HL-60 (cell line): ENCODE measurements around the gene MEF2B.
A peak's percentile ranks its signal among the peaks of the same experiment; 100 is the strongest.

Experiments
- DNase-seq, 2 experiments: peaks; one replicate each; pipeline ENCODE4 v3.0.0-alpha.2; 2010 to 2020; ENCODE audit warnings: low read depth in 1 of 2, low spot score in 1 of 2
- H3K27ac ChIP-seq: fragments of 250-450 bp; sonication (Bioruptor Pico); replicated peaks from 2 replicates; pipeline ENCODE4 v1.5.1; 2020; ENCODE audit warnings: mild to moderate bottlenecking, moderate library complexity
- H3K27me3 ChIP-seq: fragments of 250-450 bp; sonication (Bioruptor Pico); 2 replicates; pipeline ENCODE4 v1.5.1; 2021; ENCODE audit warnings: mild to moderate bottlenecking, moderate library complexity; ENCODE audit not compliant: insufficient read depth, poor library complexity, severe bottlenecking
- H3K4me3 ChIP-seq: replicated peaks from 2 replicates; pipeline ENCODE4 v1.5.1; 2011; ENCODE audit warnings: mild to moderate bottlenecking, control low read depth, low read length; ENCODE audit not compliant: insufficient read depth
- GABPA ChIP-seq: IDR thresholded peaks from 2 replicates; pipeline ENCODE4 v1.6.1; 2012; ENCODE audit warnings: low read depth
- POLR2AphosphoS5 ChIP-seq: IDR thresholded peaks from 2 replicates; pipeline ENCODE4 v1.6.1; 2012; ENCODE audit warnings: low read depth
- SPI1 ChIP-seq: IDR thresholded peaks from 2 replicates; pipeline ENCODE4 v1.6.1; 2012; ENCODE audit warnings: low read depth, mild to moderate bottlenecking, borderline replicate concordance
- TF ChIP-seq, protein P1 (sequence below): IDR thresholded peaks from one replicate; pipeline ENCODE4 v1.5.1; 2011; ENCODE audit warnings: low read length, control low read depth, inconsistent platforms; ENCODE audit not compliant: insufficient read depth
- TF ChIP-seq, protein P2 (sequence below): IDR thresholded peaks from 2 replicates; pipeline ENCODE4 v1.6.1; 2012; ENCODE audit warnings: low read depth; ENCODE audit not compliant: insufficient replicate concordance

Gene MEF2B

DNA sequence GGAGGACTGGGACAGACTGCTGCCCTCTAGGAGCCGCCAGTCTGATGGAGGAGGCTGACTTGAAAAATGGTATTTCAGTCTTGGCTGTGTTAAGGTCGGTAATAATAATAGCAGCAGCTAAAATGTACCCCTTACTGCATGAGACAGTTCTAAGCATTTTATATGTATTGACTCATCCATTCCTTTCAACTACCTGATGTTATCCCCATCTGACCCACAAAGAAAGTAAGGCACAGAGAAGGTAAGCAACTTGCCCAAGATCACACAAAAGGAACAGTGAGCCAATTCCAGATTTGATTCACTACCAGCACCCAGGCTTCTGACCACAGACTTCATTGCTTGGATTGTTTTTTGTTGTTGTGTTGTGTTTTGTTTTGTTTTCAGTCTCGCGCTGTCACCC lies 45.7 kb upstream of the MEF2B start:
- no peak for TF ChIP-seq SPI1
- no peak for TF ChIP-seq POLR2AphosphoS5
- TF ChIP-seq, protein P1, sequence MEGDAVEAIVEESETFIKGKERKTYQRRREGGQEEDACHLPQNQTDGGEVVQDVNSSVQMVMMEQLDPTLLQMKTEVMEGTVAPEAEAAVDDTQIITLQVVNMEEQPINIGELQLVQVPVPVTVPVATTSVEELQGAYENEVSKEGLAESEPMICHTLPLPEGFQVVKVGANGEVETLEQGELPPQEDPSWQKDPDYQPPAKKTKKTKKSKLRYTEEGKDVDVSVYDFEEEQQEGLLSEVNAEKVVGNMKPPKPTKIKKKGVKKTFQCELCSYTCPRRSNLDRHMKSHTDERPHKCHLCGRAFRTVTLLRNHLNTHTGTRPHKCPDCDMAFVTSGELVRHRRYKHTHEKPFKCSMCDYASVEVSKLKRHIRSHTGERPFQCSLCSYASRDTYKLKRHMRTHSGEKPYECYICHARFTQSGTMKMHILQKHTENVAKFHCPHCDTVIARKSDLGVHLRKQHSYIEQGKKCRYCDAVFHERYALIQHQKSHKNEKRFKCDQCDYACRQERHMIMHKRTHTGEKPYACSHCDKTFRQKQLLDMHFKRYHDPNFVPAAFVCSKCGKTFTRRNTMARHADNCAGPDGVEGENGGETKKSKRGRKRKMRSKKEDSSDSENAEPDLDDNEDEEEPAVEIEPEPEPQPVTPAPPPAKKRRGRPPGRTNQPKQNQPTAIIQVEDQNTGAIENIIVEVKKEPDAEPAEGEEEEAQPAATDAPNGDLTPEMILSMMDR = no peak
- TF ChIP-seq GABPA = no peak
- TF ChIP-seq, protein P2, sequence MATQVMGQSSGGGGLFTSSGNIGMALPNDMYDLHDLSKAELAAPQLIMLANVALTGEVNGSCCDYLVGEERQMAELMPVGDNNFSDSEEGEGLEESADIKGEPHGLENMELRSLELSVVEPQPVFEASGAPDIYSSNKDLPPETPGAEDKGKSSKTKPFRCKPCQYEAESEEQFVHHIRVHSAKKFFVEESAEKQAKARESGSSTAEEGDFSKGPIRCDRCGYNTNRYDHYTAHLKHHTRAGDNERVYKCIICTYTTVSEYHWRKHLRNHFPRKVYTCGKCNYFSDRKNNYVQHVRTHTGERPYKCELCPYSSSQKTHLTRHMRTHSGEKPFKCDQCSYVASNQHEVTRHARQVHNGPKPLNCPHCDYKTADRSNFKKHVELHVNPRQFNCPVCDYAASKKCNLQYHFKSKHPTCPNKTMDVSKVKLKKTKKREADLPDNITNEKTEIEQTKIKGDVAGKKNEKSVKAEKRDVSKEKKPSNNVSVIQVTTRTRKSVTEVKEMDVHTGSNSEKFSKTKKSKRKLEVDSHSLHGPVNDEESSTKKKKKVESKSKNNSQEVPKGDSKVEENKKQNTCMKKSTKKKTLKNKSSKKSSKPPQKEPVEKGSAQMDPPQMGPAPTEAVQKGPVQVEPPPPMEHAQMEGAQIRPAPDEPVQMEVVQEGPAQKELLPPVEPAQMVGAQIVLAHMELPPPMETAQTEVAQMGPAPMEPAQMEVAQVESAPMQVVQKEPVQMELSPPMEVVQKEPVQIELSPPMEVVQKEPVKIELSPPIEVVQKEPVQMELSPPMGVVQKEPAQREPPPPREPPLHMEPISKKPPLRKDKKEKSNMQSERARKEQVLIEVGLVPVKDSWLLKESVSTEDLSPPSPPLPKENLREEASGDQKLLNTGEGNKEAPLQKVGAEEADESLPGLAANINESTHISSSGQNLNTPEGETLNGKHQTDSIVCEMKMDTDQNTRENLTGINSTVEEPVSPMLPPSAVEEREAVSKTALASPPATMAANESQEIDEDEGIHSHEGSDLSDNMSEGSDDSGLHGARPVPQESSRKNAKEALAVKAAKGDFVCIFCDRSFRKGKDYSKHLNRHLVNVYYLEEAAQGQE = no peak
- Histone ChIP-seq H3K27me3 (peaks cover 18% of the 10 kb centered on the region), H3K27ac (no peak overlapping the region), H3K4me3 (no peak overlapping the region)
- no peak for DNase-seq

DNA sequence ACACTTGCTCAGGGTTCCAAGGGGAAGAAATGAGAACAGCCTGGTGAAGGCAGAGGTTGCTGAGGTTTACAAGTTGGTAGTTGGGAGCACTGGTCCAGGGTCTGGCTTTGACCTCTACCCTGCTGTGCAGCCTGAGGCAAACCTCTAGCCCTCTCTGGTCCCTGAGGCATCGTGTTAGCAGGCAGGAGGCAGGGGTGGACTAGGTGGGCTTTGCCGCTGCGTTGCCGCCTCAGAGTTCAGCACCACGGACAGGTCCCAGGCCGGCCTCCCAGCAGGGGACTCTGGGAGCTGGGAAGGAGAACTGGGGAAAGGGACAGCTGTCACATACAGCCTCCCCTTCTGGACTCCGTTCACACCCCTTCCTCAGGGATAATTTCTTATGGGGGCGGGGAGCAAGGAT lies 44.8 kb upstream of the MEF2B start:
- no peak overlapping the region for H3K4me3 ChIP-seq
- H3K27me3 ChIP-seq = peaks cover 18% of the 10 kb centered on the region
- DNase-seq = peak in 1 of 2 experiments; percentile 23
- TF ChIP-seq, protein P1 = no peak
- TF ChIP-seq SPI1 = no peak
- TF ChIP-seq GABPA = no peak
- no peak for TF ChIP-seq POLR2AphosphoS5
- TF ChIP-seq, protein P2 = peak; percentile 97
- H3K27ac ChIP-seq = no peak overlapping the region

DNA sequence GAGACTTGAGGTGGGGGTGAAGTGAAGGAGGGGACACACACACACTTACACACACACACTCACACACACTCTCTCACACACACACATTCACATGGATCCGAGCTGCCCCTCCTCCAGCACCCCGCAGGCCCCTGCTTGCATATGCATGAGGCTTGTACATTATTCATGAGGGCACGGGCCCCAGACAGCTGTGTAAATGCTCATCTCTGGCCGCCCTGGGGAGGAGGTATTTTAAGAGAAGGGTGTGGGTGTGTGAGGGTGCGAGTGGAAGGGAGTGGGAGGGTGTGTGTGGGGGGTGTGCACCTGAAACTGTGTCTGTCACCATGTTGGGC lies 44.1 kb upstream of the MEF2B start:
- no peak overlapping the region for H3K27ac ChIP-seq

More for the DNA sequence above, 44.1 kb upstream of the MEF2B start:
- no peak for DNase-seq
- peaks cover 18% of the 10 kb centered on the region for H3K27me3 ChIP-seq
- H3K4me3 ChIP-seq = no peak overlapping the region
- TF ChIP-seq GABPA = no peak
- TF ChIP-seq, protein P2 = no peak
